GM18507 (cell line): ENCODE results near the gene POLR2F.
"Not testable (repeated sequence)": the region's sequence is repeated elsewhere in the genome, so short reads cannot be mapped to it uniquely, and the experiment has no call there.

Experiments
- DNase-seq: peaks from one replicate; pipeline ENCODE4 v3.0.0; 2011; ENCODE audit warnings: low read depth; ENCODE audit not compliant: insufficient read length; ENCODE audit errors: extremely low spot score
- FAIRE-seq: peaks from 2 replicates; lab custom pipeline; 2011; peaks lifted over from hg19 to GRCh38; lab: Jason Lieb, UNC

POLR2F gene

GRCh38 chr22:37947142-37947795 is 6.2 kb upstream of the POLR2F start:
- DNase-seq, FAIRE-seq: not testable (repeated sequence)

- FAIRE-seq, result no peak
- DNase-seq, result no peak
Measured at GRCh38 chr22:37951305-37951704, 2.2 kb upstream of the POLR2F start.

GRCh38 chr22:37952629-37953028 is 870 bp upstream of the POLR2F start:
- not testable (repeated sequence) for FAIRE-seq

GRCh38 chr22:37953062-37953436 is 450 bp upstream of the POLR2F start:
- DNase-seq, result no peak
- no peak for FAIRE-seq

More at GRCh38 chr22:37952629-37953028, 870 bp upstream of the POLR2F start:
- not testable (repeated sequence) for DNase-seq

- FAIRE-seq (no peak), DNase-seq (no peak)
Measured at GRCh38 chr22:37954686-37955085, 1.2 kb downstream of the POLR2F start.

GRCh38 chr22:37955825-37956397 is 2.4 kb downstream of the POLR2F start:
- DNase-seq, FAIRE-seq: not testable (repeated sequence)

- FAIRE-seq, result no peak
- DNase-seq, result no peak
Measured at GRCh38 chr22:37957232-37957631, 3.7 kb downstream of the POLR2F start.

- FAIRE-seq, result no peak
- DNase-seq, result no peak
Measured at GRCh38 chr22:37959231-37959825, 5.8 kb downstream of the POLR2F start.

- FAIRE-seq (no peak), DNase-seq (no peak)
Measured at GRCh38 chr22:37961062-37961461, 7.6 kb downstream of the POLR2F start.

GRCh38 chr22:37965940-37966664 is 12.6 kb downstream of the POLR2F start:
- DNase-seq (no peak), FAIRE-seq (no peak)

- no peak for FAIRE-seq
- no peak for DNase-seq
Measured at GRCh38 chr22:37967147-37967546, 13.6 kb downstream of the POLR2F start.

GRCh38 chr22:37967637-37968451 is 14.3 kb downstream of the POLR2F start:
- no peak for FAIRE-seq

GRCh38 chr22:37968452-37969251 is 15.2 kb downstream of the POLR2F start:
- no peak for DNase-seq
- FAIRE-seq, result no peak

More at GRCh38 chr22:37967637-37968451, 14.3 kb downstream of the POLR2F start:
- no peak for DNase-seq

GRCh38 chr22:37970864-37971263 is 17.4 kb downstream of the POLR2F start:
- DNase-seq, result no peak
- FAIRE-seq, result no peak

GRCh38 chr22:37971475-37972434 is 18.3 kb downstream of the POLR2F start:
- FAIRE-seq, result no peak

GRCh38 chr22:37972527-37972926 is 19.0 kb downstream of the POLR2F start:
- no peak for FAIRE-seq

More at GRCh38 chr22:37971475-37972434, 18.3 kb downstream of the POLR2F start:
- DNase-seq, result no peak

GRCh38 chr22:37973271-37974170 is 20.0 kb downstream of the POLR2F start:
- no peak for DNase-seq
- no peak for FAIRE-seq

More at GRCh38 chr22:37972527-37972926, 19.0 kb downstream of the POLR2F start:
- DNase-seq, result no peak
